OCI-LY1 (cell line): ENCODE results near the gene SLC39A13.
A peak's percentile ranks its signal among the peaks of the same experiment; 100 is the strongest.

Experiments used
- H2AFZ ChIP-seq: fragments of 200-600 bp; sonication (generic), shearing (Covaris generic); 2 replicates; pipeline ENCODE4 v1.6.0; 2014; ENCODE audit warnings: antibody characterized with exemption, mild to moderate bottlenecking, low read length
- H3F3A ChIP-seq: fragments of 200-600 bp; sonication (generic), shearing (Covaris generic); 2 replicates; pipeline ENCODE4 v1.6.0; 2014; ENCODE audit warnings: mild to moderate bottlenecking, antibody characterized with exemption, low read length, moderate library complexity; ENCODE audit not compliant: insufficient read depth
- H3K27ac ChIP-seq: fragments of 200-600 bp; sonication (generic); 2 replicates; pipeline ENCODE4 v1.5.1; 2014; ENCODE audit warnings: low read length, mixed run types, mild to moderate bottlenecking, low read depth; ENCODE audit not compliant: poor library complexity, severe bottlenecking
- H3K27me3 ChIP-seq: fragments of 200-600 bp; sonication (generic); 2 replicates; pipeline ENCODE4 v1.6.0; 2014; ENCODE audit warnings: antibody characterized with exemption, mild to moderate bottlenecking, low read length, moderate library complexity; ENCODE audit not compliant: insufficient read depth
- H3K36me3 ChIP-seq: fragments of 200-600 bp; sonication (generic); 2 replicates; pipeline ENCODE4 v1.6.1; 2014; ENCODE audit warnings: mild to moderate bottlenecking, antibody characterized with exemption, low read length, moderate library complexity, mixed read lengths; ENCODE audit not compliant: insufficient read depth
- H3K4me1 ChIP-seq: fragments of 200-600 bp; sonication (generic); 2 replicates; pipeline ENCODE4 v1.5.1; 2014; ENCODE audit warnings: mild to moderate bottlenecking, low read length, moderate library complexity; ENCODE audit not compliant: insufficient read depth, severe bottlenecking
- H3K4me2 ChIP-seq: fragments of 200-600 bp; sonication (generic), shearing (Covaris generic); 2 replicates; pipeline ENCODE4 v1.6.1; 2014; ENCODE audit warnings: low read length
- H3K4me3 ChIP-seq: fragments of 200-600 bp; sonication (generic); 2 replicates; pipeline ENCODE4 v1.5.1; 2014; ENCODE audit warnings: low read length, low read depth, mild to moderate bottlenecking, mixed read lengths; ENCODE audit not compliant: poor library complexity, severe bottlenecking
- H3K79me2 ChIP-seq: fragments of 200-600 bp; shearing (Covaris generic); 2 replicates; pipeline ENCODE4 v1.6.1; 2016; ENCODE audit warnings: mixed run types, low read length, mixed read lengths; ENCODE audit not compliant: insufficient read depth
- H3K9ac ChIP-seq: fragments of 200-600 bp; sonication (generic), shearing (Covaris generic); 2 replicates; pipeline ENCODE4 v1.6.1; 2014; ENCODE audit warnings: mild to moderate bottlenecking, low read length, mixed read lengths
- H3K9me2 ChIP-seq: fragments of 200-600 bp; sonication (generic), shearing (Covaris generic); 2 replicates; pipeline ENCODE4 v1.6.1; 2014; ENCODE audit warnings: low read depth, mild to moderate bottlenecking, low read length, mixed read lengths
- H3K9me3 ChIP-seq: fragments of 200-600 bp; shearing (Covaris generic); 2 replicates; pipeline ENCODE4 v1.6.1; 2014; ENCODE audit warnings: low read length, mixed read lengths
- H4K20me1 ChIP-seq: fragments of 200-600 bp; sonication (generic), shearing (Covaris generic); 2 replicates; pipeline ENCODE4 v1.6.0; 2016; ENCODE audit warnings: mild to moderate bottlenecking, low read length; ENCODE audit not compliant: insufficient read depth
- CTCF ChIP-seq: fragments of 200-600 bp; sonication (generic), shearing (Covaris generic); IDR thresholded peaks from 2 replicates; pipeline ENCODE4 v1.5.1; 2017; ENCODE audit warnings: mild to moderate bottlenecking, antibody characterized with exemption, low read length, moderate library complexity, mixed read lengths
- EZH2 ChIP-seq: fragments of 200-600 bp; sonication (generic), shearing (Covaris generic); IDR thresholded peaks from 2 replicates; pipeline ENCODE4 v1.8.0; 2017; ENCODE audit warnings: borderline replicate concordance, mixed run types, mild to moderate bottlenecking, antibody characterized with exemption, low read length, moderate library complexity, mixed read lengths

SLC39A13 gene

DNA sequence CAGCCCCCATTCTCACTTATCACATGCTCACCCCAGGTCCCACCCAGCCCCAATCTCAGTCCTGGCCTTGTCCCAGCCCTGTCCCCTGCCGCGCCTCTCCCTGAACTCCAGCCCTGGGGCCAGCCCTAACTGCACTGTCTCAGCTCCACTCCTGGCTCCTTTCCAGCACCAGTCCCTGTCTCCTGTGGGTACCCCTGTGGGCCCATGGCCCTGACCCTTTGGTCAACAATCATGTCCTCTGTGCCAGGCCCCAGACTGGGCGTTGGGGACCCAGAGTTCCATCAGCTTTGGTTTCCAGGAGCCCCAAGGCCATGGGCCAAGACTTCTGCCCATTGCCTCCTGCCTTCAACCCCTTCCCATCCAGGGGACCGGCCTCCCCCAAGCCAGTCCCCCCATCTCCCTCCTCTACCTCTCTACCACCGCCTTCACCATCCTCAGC lies 30.8 kb upstream of the SLC39A13 start:
- Histone ChIP-seq H3F3A (no peaks in the 10 kb centered on the region), H3K4me3 (peak overlapping the region; percentile 86), H3K4me1 (peaks cover 45% of the 10 kb centered on the region), H3K27me3 (no peaks in the 10 kb centered on the region), H3K79me2 (peaks cover 14% of the 10 kb centered on the region; the same call in 1 of the 2 replicates), H3K9ac (peak overlapping the region; percentile 89), H3K9me2 (no peaks in the 10 kb centered on the region), H3K27ac (peak overlapping the region; percentile 90), H3K4me2 (peak overlapping the region; percentile 71), H3K36me3 (peaks cover 21% of the 10 kb centered on the region), H2AFZ (no peak overlapping the region), H3K9me3 (no peaks in the 10 kb centered on the region), H4K20me1 (no peaks in the 10 kb centered on the region)
- no peak for TF ChIP-seq EZH2
- TF ChIP-seq CTCF: no peak

- Histone ChIP-seq H3K4me1 (peaks cover 45% of the 10 kb centered on the region), H3K4me3 (peak within 1 kb of the TSS; percentile 86), H3K4me2 (peak within 1 kb of the TSS; percentile 71), H3K9ac (peak within 1 kb of the TSS; percentile 89), H3K79me2 (peaks cover 14% of the 10 kb centered on the region; the same call in 1 of the 2 replicates), H3F3A (no peaks in the 10 kb centered on the region), H2AFZ (no peak within 1 kb of the TSS), H3K27ac (peak within 1 kb of the TSS; percentile 90), H3K9me2 (no peaks in the 10 kb centered on the region), H3K9me3 (no peaks in the 10 kb centered on the region), H4K20me1 (no peaks in the 10 kb centered on the region), H3K36me3 (peaks cover 18% of the 10 kb centered on the region; the same call in 1 of the 2 replicates), H3K27me3 (no peaks in the 10 kb centered on the region)
- TF ChIP-seq CTCF (no peak), EZH2 (no peak)
Observed at GRCh38 chr11:47378010-47378835, 30.2 kb upstream of the SLC39A13 start, which contains the start of gene SPI1. Gene SPI1 (minus strand): TSS chr11:47378547. CDS start chr11:47378353, 194 bp downstream.

- TF ChIP-seq EZH2: no peak
- Histone ChIP-seq H2AFZ (no peak overlapping the region), H3F3A (no peaks in the 10 kb centered on the region), H4K20me1 (no peaks in the 10 kb centered on the region), H3K9me3 (no peaks in the 10 kb centered on the region), H3K4me1 (peaks cover 45% of the 10 kb centered on the region), H3K9ac (peak overlapping the region; percentile 89), H3K79me2 (peaks cover 14% of the 10 kb centered on the region; the same call in 1 of the 2 replicates), H3K27me3 (no peaks in the 10 kb centered on the region), H3K9me2 (no peaks in the 10 kb centered on the region), H3K4me2 (peak overlapping the region; percentile 71), H3K36me3 (peaks cover 13% of the 10 kb centered on the region; the same call in 1 of the 2 replicates), H3K27ac (peak overlapping the region; percentile 90), H3K4me3 (peak overlapping the region; percentile 86)
Observed at GRCh38 chr11:47378836-47379170, 29.6 kb upstream of the SLC39A13 start.
